OCI-LY7 (cell line): Measurements from ENCODE around the gene LHPP. TPM values are rescaled to one million over a fixed set of nuclear protein-coding genes. Genes with fewer than 3 reads are reported as not detected.

Experiments
- BruUV-seq: library from RNA; stranded (reverse); fragments of 400-500 nt; replicated peaks from 2 replicates; lab custom pipeline; 2021; lab: Mats Ljungman, UMichigan
- CTCF ChIA-PET: fragments of 300-600 bp; sonication (Branson Sonifier 250); formaldehyde crosslinking; loops from one replicate; lab custom pipeline; 2022; ENCODE audit warnings: antibody characterized with exemption; ENCODE audit not compliant: unreplicated experiment; lab: Charles Lee
- POLR2A ChIA-PET: fragments of 300-600 bp; sonication (Branson Sonifier 250); formaldehyde crosslinking; loops from one replicate; lab custom pipeline; 2022; ENCODE audit warnings: antibody characterized with exemption; lab: Charles Lee
- DNase-seq: peaks from one replicate; pipeline ENCODE4 v3.0.0-alpha.2; 2015; ENCODE audit warnings: low spot score
- H2AFZ ChIP-seq: fragments of 200-600 bp; sonication (generic), shearing (Covaris generic); 2 replicates; pipeline ENCODE4 v1.6.1; 2014; ENCODE audit warnings: mild to moderate bottlenecking, antibody characterized with exemption, low read length, moderate library complexity
- H3K27ac ChIP-seq: fragments of 200-600 bp; sonication (generic); 2 replicates; pipeline ENCODE4 v1.5.1; 2014; ENCODE audit warnings: mixed run types, low read depth, mild to moderate bottlenecking, moderate library complexity, low read length, inconsistent platforms; ENCODE audit not compliant: poor library complexity, severe bottlenecking
- H3K36me3 ChIP-seq: fragments of 200-600 bp; sonication (generic); 2 replicates; pipeline ENCODE4 v1.6.1; 2014; ENCODE audit warnings: mild to moderate bottlenecking, antibody characterized with exemption, low read length, moderate library complexity, mixed read lengths; ENCODE audit not compliant: insufficient read depth
- H3K4me1 ChIP-seq: fragments of 200-600 bp; sonication (generic); 2 replicates; pipeline ENCODE4 v1.5.1; 2014; ENCODE audit warnings: mild to moderate bottlenecking, low read length; ENCODE audit not compliant: insufficient read depth, poor library complexity, severe bottlenecking
- H3K4me2 ChIP-seq: fragments of 200-600 bp; sonication (generic); 2 replicates; pipeline ENCODE4 v1.6.1; 2014; ENCODE audit warnings: mild to moderate bottlenecking, low read length
- H3K4me3 ChIP-seq: fragments of 200-600 bp; sonication (generic); 2 replicates; pipeline ENCODE4 v1.5.1; 2014; ENCODE audit warnings: mild to moderate bottlenecking, low read depth, low read length; ENCODE audit not compliant: poor library complexity, severe bottlenecking
- H3K79me2 ChIP-seq: fragments of 200-600 bp; sonication (generic); 2 replicates; pipeline ENCODE4 v1.6.1; 2016; ENCODE audit warnings: low read depth, mild to moderate bottlenecking, low read length, moderate library complexity, mixed read lengths; ENCODE audit not compliant: insufficient read depth
- H3K9me2 ChIP-seq: fragments of 200-600 bp; sonication (generic); 2 replicates; pipeline ENCODE4 v1.6.1; 2016; ENCODE audit warnings: mild to moderate bottlenecking, low read length, mixed read lengths; ENCODE audit not compliant: insufficient read depth
- H3K9me3 ChIP-seq: fragments of 200-600 bp; sonication (generic); 2 replicates; pipeline ENCODE4 v1.6.1; 2014; ENCODE audit warnings: mild to moderate bottlenecking, mixed run types, low read length, mixed read lengths
- H4K20me1 ChIP-seq: fragments of 200-600 bp; sonication (generic); 2 replicates; pipeline ENCODE4 v1.6.1; 2014; ENCODE audit warnings: mild to moderate bottlenecking, antibody characterized with exemption, low read length, moderate library complexity, mixed read lengths; ENCODE audit not compliant: insufficient read depth
- EZH2phosphoT487 ChIP-seq: fragments of 200-600 bp; sonication (generic); IDR thresholded peaks from 2 replicates; pipeline ENCODE4 v1.6.1; 2018; ENCODE audit warnings: low read depth, borderline replicate concordance, mild to moderate bottlenecking, mixed run types, antibody characterized with exemption, low read length, moderate library complexity, mixed read lengths
- intact Hi-C: fragments of 100-400 bp; cut with micrococcal nuclease; formaldehyde crosslinking; loops from one replicate; pipeline ENCODE4 v1.10.0; 2022; ENCODE audit not compliant: unreplicated experiment
- total RNA-seq, 2 experiments: library from RNA; depleted of rRNA in 1 of 2; stranded (reverse); fragments of >200 nt in 1 of 2; shearing (Covaris generic) in 1 of 2; gene quantifications; 2 replicates each; pipeline ENCODE4 v1.2.3, GENCODE V29; 2014 to 2022
- TF ChIP-seq, protein P1 (sequence below): fragments of 200-600 bp; sonication (generic); conservative IDR thresholded peaks from 2 replicates; pipeline ENCODE4 v1.5.1; 2014; ENCODE audit warnings: mild to moderate bottlenecking, antibody characterized with exemption, low read length, moderate library complexity, mixed read lengths

LHPP gene
- total RNA-seq, 2 experiments from 2014 or later, result 30.3 to 65.2 TPM

DNA sequence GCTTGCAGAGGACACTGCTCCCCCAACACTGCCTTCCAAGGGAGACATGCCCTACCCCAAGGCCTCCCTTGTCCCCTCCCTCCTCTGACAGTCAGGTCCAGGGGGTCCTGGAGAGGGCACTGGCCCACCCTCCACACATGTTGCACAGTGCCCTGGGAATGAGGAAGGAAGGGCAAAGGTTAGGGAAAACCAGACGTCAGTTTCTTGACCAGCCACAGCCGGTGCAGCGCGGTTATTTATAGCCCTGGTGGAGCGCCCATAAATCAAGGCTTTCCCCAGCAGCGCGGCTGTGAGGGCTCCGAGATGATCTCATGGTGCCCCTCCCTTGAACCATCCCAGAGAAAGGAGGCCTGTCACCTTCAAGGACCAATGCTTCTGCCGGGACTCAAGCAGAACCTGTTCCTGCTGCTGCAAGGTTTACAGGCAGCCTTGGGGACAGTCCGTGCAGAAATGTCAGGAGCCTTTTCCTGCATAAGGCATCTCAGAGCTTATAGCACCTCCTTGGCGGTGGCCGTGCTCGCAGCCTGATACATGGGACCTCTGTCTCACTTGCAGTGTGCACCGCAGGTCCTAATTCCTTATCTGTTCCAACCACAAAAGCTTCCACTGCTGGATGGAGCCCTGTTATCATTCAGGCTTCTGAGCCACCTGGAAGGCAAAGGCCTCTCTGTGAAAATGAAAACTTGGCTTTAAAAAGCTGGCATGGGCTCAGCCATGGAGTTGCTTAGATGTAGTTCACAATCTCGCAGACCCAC lies 127.3 kb downstream of the LHPP start:
- H3K4me1 ChIP-seq, result peaks cover 8% of the 10 kb centered on the region
- ChIA-PET CTCF (no interaction called here), POLR2A (interaction anchor here (1.5 kb wide), 1 partner anchor 11 kb away, joined by 4 read pairs; no protein-coding TSS in a partner anchor)
- no peak overlapping the region for H2AFZ ChIP-seq
- no TSS peak for BruUV-seq
- H4K20me1 ChIP-seq, result no peaks in the 10 kb centered on the region
- no peak overlapping the region for H3K4me3 ChIP-seq
- intact Hi-C loops, result no loop called here
- H3K79me2 ChIP-seq, result no peaks in the 10 kb centered on the region
- TF ChIP-seq EZH2phosphoT487, result no peak
- TF ChIP-seq, protein P1, sequence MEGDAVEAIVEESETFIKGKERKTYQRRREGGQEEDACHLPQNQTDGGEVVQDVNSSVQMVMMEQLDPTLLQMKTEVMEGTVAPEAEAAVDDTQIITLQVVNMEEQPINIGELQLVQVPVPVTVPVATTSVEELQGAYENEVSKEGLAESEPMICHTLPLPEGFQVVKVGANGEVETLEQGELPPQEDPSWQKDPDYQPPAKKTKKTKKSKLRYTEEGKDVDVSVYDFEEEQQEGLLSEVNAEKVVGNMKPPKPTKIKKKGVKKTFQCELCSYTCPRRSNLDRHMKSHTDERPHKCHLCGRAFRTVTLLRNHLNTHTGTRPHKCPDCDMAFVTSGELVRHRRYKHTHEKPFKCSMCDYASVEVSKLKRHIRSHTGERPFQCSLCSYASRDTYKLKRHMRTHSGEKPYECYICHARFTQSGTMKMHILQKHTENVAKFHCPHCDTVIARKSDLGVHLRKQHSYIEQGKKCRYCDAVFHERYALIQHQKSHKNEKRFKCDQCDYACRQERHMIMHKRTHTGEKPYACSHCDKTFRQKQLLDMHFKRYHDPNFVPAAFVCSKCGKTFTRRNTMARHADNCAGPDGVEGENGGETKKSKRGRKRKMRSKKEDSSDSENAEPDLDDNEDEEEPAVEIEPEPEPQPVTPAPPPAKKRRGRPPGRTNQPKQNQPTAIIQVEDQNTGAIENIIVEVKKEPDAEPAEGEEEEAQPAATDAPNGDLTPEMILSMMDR, result no peak
- no peaks in the 10 kb centered on the region for H3K9me2 ChIP-seq
- no peaks in the 10 kb centered on the region for H3K36me3 ChIP-seq
- no peak overlapping the region for H3K4me2 ChIP-seq
- no peaks in the 10 kb centered on the region for H3K9me3 ChIP-seq
- DNase-seq, result no peak
- H3K27ac ChIP-seq, result no peak overlapping the region

DNA sequence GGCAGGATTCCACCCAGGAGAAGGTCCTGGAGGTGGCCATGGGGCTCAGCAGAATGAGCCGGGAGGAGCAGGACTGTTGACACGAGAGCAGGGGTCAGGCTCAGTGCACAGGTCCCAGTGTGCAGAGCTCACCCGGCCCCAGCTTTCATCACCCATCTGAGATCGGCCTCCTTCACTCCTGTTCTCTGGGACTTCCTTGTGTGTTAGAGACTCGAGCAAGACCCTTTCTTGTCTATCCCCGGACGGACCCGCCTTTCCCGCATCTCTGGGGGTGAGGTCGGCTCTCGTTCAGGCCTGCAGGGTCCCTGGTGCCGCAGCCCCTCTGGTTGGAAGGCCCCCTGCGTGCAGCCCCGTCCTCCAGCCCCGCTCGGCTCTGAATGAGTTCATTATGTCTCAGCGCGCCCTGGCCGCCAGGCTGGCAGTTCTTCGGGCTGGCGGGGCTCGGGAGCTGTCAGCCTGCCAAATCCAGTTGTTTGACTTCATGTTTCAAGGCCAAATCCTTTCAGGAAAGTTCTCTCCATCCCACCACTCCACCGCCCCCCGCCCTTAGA lies 127.9 kb downstream of the LHPP start:
- ChIA-PET CTCF (no interaction called here), POLR2A (interaction anchor here (1.5 kb wide), 1 partner anchor 11 kb away, joined by 4 read pairs; no protein-coding TSS in a partner anchor)
- Histone ChIP-seq H4K20me1 (no peaks in the 10 kb centered on the region), H3K27ac (no peak overlapping the region), H3K4me3 (no peak overlapping the region), H3K36me3 (no peaks in the 10 kb centered on the region), H3K9me3 (no peaks in the 10 kb centered on the region), H3K9me2 (no peaks in the 10 kb centered on the region), H3K79me2 (no peaks in the 10 kb centered on the region), H3K4me1 (peaks cover 8% of the 10 kb centered on the region), H3K4me2 (no peak overlapping the region), H2AFZ (no peak overlapping the region)
- BruUV-seq, result no TSS peak
- no peak for TF ChIP-seq EZH2phosphoT487
- TF ChIP-seq, protein P1, result no peak
- DNase-seq, result no peak
- intact Hi-C loops, result no loop called here
